MCF 10A (cell line): ENCODE measurements around the gene DGCR8. TPM values are rescaled to one million over a fixed set of nuclear protein-coding genes. Genes with fewer than 3 reads are reported as not detected.

Experiments used
- BruUV-seq: library from RNA; stranded (reverse); fragments of 400-500 nt; replicated peaks from 2 replicates; lab custom pipeline; 2021; lab: Mats Ljungman, UMichigan
- CTCF ChIA-PET: fragments of 300-600 bp; sonication (Branson Sonifier 250); formaldehyde crosslinking; extraction: SDS; loops from one replicate; lab custom pipeline; 2021; ENCODE audit warnings: antibody characterized with exemption, inconsistent platforms; lab: Yijun Ruan, JAX
- POLR2A ChIA-PET: fragments of 300-600, 350-650 bp; sonication (Branson Sonifier 250); formaldehyde crosslinking; extraction: SDS; loops from one replicate; lab custom pipeline; 2020; ENCODE audit warnings: antibody characterized with exemption, inconsistent platforms; lab: Yijun Ruan, JAX
- DNase-seq: peaks from one replicate; pipeline ENCODE4 v3.0.0-alpha.2; 2018; ENCODE audit not compliant: unreplicated experiment
- H3K27ac Mint-ChIP-seq: one replicate; pipeline ENCODE4 v1.8.0; 2022; ENCODE audit warnings: mild to moderate bottlenecking, low read depth, mixed read lengths; ENCODE audit not compliant: unreplicated experiment
- H3K27me3 Mint-ChIP-seq: one replicate; pipeline ENCODE4 v1.8.0; 2022; ENCODE audit warnings: mixed read lengths; ENCODE audit not compliant: insufficient read depth, unreplicated experiment
- H3K36me3 Mint-ChIP-seq: one replicate; pipeline ENCODE4 v1.8.0; 2022; ENCODE audit warnings: mild to moderate bottlenecking, moderate library complexity, mixed read lengths; ENCODE audit not compliant: insufficient read depth, unreplicated experiment
- H3K4me1 Mint-ChIP-seq: one replicate; pipeline ENCODE4 v1.8.0; 2022; ENCODE audit warnings: mixed read lengths; ENCODE audit not compliant: insufficient read depth, unreplicated experiment
- H3K4me3 Mint-ChIP-seq: one replicate; pipeline ENCODE4 v1.8.0; 2022; ENCODE audit warnings: mild to moderate bottlenecking, moderate library complexity, mixed read lengths; ENCODE audit not compliant: unreplicated experiment
- H3K9me3 Mint-ChIP-seq: one replicate; pipeline ENCODE4 v1.8.0; 2022; ENCODE audit warnings: mixed read lengths; ENCODE audit not compliant: unreplicated experiment
- CTCF ChIP-seq: fragments of 200-600 bp; IDR thresholded peaks from one replicate; pipeline ENCODE4 v1.8.0; 2022; ENCODE audit warnings: antibody characterized with exemption, mild to moderate bottlenecking; ENCODE audit not compliant: unreplicated experiment
- intact Hi-C: fragments of 100-400 bp; cut with micrococcal nuclease; formaldehyde crosslinking; loops from 2 replicates; pipeline ENCODE4 v1.14.1; 2022
- total RNA-seq: library from RNA; stranded (reverse); gene quantifications from 2 replicates; pipeline ENCODE4 v1.2.3, GENCODE V29; 2022

The DGCR8 gene
- total RNA-seq, 1 experiment from 2014 or later: 40.8 TPM

- ChIA-PET POLR2A (interaction anchor here (0.5 to 1.4 kb wide), 2 partner anchors 8 to 12 kb away, joined by 3 to 5 read pairs; partner anchors contain the start of gene TRMT2A), CTCF (interaction anchor here (0.6 to 1.3 kb wide), 5 partner anchors 9 to 222 kb away, joined by 3 to 5 read pairs (median 3); partner anchors contain the start of gene TRMT2A)
- no peak overlapping the region for H3K4me3 Mint-ChIP-seq
Measured at GRCh38 chr22:20108757-20109230, 28.8 kb downstream of the DGCR8 start.

GRCh38 chr22:20109411-20110358 is 29.6 kb downstream of the DGCR8 start:
- Mint-ChIP-seq H3K9me3 (no peaks in the 10 kb centered on the region), H3K27ac (no peak overlapping the region), H3K4me3 (no peak overlapping the region), H3K36me3 (peaks cover 77% of the 10 kb centered on the region), H3K4me1 (no peaks in the 10 kb centered on the region), H3K27me3 (no peaks in the 10 kb centered on the region)
- ChIA-PET POLR2A (interaction anchor here (1.4 kb wide), 1 partner anchor 13 kb away, joined by 5 read pairs; no protein-coding TSS in a partner anchor), CTCF (interaction anchor here (0.6 to 1.1 kb wide), 4 partner anchors 23 to 223 kb away, joined by 3 read pairs; no protein-coding TSS in a partner anchor)
- TF ChIP-seq CTCF: no peak
- BruUV-seq: no TSS peak
- no peak for DNase-seq
- intact Hi-C loops: loop anchor here (10.0 kb wide), 1 partner anchor 135 kb away; no protein-coding TSS in a partner anchor

More at GRCh38 chr22:20108757-20109230, 28.8 kb downstream of the DGCR8 start:
- no peaks in the 10 kb centered on the region for H3K9me3 Mint-ChIP-seq
- H3K4me1 Mint-ChIP-seq: no peaks in the 10 kb centered on the region
- peaks cover 75% of the 10 kb centered on the region for H3K36me3 Mint-ChIP-seq
- DNase-seq: no peak
- TF ChIP-seq CTCF: no peak
- intact Hi-C loops: no loop called here
- BruUV-seq: no TSS peak
- H3K27ac Mint-ChIP-seq: no peak overlapping the region
- no peaks in the 10 kb centered on the region for H3K27me3 Mint-ChIP-seq

- DNase-seq: no peak
- TF ChIP-seq CTCF: no peak
- BruUV-seq: no TSS peak
- H3K27ac Mint-ChIP-seq: no peak overlapping the region
- ChIA-PET POLR2A (interaction anchor here (0.7 kb wide), 1 partner anchor 466 kb away, joined by 3 read pairs; no protein-coding TSS in a partner anchor), CTCF (interaction anchor here (0.6 kb wide), 1 partner anchor 103 kb away, joined by 3 read pairs; no protein-coding TSS in a partner anchor)
- H3K4me3 Mint-ChIP-seq: no peak overlapping the region
- intact Hi-C loops: loop anchor here (10.0 kb wide), 1 partner anchor 136 kb away; no protein-coding TSS in a partner anchor
- peaks cover 76% of the 10 kb centered on the region for H3K36me3 Mint-ChIP-seq
- H3K27me3 Mint-ChIP-seq: no peaks in the 10 kb centered on the region
- no peaks in the 10 kb centered on the region for H3K9me3 Mint-ChIP-seq
- H3K4me1 Mint-ChIP-seq: peaks cover 4% of the 10 kb centered on the region
Measured at GRCh38 chr22:20110359-20110985, 30.4 kb downstream of the DGCR8 start.
